Measurements from ENCODE around the gene CDK5RAP2. TPM values are rescaled to one million over a fixed set of nuclear protein-coding genes. Genes with fewer than 3 reads are reported as not detected.

CDK5RAP2 gene
- total and polyA plus RNA-seq, 8 donors = 14.8 to 37.1 (median 21.7) TPM

- WGBS, 2 donors = 86 to 91% methylated on average over 3 of the region's 3 CpGs
- no peaks in the 10 kb centered on the region for H3K27me3 ChIP-seq
- no peak overlapping the region for H3K27ac ChIP-seq
- ATAC-seq (no peak), FAIRE-seq (no peak), DNase-seq (no peak)
- no peaks in the 10 kb centered on the region for H3K4me1 ChIP-seq
- H3K9me3 ChIP-seq = no peaks in the 10 kb centered on the region
- peaks cover 0 to 36% (median 4%) of the 10 kb centered on the region in 3 donors for H3K36me3 ChIP-seq
- no peak overlapping the region for H3K4me3 ChIP-seq
- intact Hi-C loops (cut with DNase I) = no loop called here
- TF ChIP-seq, protein P1, sequence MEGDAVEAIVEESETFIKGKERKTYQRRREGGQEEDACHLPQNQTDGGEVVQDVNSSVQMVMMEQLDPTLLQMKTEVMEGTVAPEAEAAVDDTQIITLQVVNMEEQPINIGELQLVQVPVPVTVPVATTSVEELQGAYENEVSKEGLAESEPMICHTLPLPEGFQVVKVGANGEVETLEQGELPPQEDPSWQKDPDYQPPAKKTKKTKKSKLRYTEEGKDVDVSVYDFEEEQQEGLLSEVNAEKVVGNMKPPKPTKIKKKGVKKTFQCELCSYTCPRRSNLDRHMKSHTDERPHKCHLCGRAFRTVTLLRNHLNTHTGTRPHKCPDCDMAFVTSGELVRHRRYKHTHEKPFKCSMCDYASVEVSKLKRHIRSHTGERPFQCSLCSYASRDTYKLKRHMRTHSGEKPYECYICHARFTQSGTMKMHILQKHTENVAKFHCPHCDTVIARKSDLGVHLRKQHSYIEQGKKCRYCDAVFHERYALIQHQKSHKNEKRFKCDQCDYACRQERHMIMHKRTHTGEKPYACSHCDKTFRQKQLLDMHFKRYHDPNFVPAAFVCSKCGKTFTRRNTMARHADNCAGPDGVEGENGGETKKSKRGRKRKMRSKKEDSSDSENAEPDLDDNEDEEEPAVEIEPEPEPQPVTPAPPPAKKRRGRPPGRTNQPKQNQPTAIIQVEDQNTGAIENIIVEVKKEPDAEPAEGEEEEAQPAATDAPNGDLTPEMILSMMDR (IDR thresholded peaks at IDR 0.05) = no peak
Observed at GRCh38 chr9:120410925-120411501, 169.0 kb downstream of the CDK5RAP2 start.

GRCh38 chr9:120408680-120409258, 171.2 kb downstream of the CDK5RAP2 start:
- Histone ChIP-seq H3K36me3 (peaks cover 0 to 29% (median 4%) of the 10 kb centered on the region in 3 donors), H3K27me3 (no peaks in the 10 kb centered on the region), H3K4me1 (no peaks in the 10 kb centered on the region), H3K27ac (no peak overlapping the region), H3K4me3 (no peak overlapping the region), H3K9me3 (no peaks in the 10 kb centered on the region)
- FAIRE-seq (no peak), DNase-seq (no peak), ATAC-seq (no peak)
- intact Hi-C loops (cut with DNase I) = no loop called here
- TF ChIP-seq, protein P1 (IDR thresholded peaks at IDR 0.05) = no peak
- WGBS, 2 donors = 96% methylated on average over 14 of the region's 14 CpGs

DNA sequence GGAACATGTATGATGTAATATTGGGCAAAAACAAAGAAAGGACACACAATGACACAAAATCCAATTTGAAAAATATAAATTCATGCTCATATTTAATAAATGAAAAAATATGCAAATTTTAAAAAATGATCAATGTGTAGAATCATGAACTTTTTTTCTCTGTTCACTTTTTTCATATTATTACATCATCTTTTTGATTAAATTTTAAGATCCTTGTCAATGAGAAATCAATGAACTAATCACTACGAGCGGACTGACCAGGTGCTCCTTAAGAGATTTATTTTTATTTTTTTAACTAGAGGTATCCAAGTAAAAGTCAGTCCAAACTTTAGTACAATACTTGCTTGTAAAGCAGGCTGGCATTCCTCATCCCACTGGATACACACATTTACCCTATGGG, 174.1 kb downstream of the CDK5RAP2 start:
- intact Hi-C loops (cut with DNase I) = no loop called here
- H3K36me3 ChIP-seq = peaks cover 0 to 37% (median 11%) of the 10 kb centered on the region in 3 donors

DNA sequence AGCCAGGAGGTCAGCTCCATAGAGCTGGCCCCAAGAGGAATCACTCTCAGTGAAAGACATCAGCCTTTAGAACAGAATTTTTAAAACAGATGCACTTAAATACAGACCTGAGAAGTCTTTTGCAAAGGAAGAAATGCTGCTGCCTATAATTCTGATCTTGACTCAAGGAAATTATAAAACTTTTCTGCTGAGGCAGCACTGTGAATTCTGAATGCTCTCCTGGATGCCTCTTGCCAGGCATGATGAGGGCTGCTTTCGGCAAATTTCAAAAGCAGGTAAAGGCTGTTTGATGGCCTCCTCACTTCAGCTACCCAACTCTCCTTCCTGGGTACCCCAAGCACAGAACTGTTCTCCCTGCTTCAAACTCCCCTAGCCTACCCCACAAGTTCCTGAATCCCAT, 174.8 kb downstream of the CDK5RAP2 start:
- no peak overlapping the region for H3K4me3 ChIP-seq
- intact Hi-C loops (cut with DNase I) = no loop called here
- no peak for ATAC-seq
- FAIRE-seq = no peak
- H3K36me3 ChIP-seq = peaks cover 0 to 32% (median 16%) of the 10 kb centered on the region in 3 donors
- H3K4me1 ChIP-seq = no peaks in the 10 kb centered on the region
- TF ChIP-seq, protein P1 (IDR thresholded peaks at IDR 0.05) = no peak
- WGBS, 2 donors = 94 to 100% methylated on average over 1 of the region's 1 CpG
- H3K27ac ChIP-seq = no peak overlapping the region
- no peaks in the 10 kb centered on the region for H3K9me3 ChIP-seq
- DNase-seq = no peak
- H3K27me3 ChIP-seq = no peaks in the 10 kb centered on the region

More for the DNA sequence above, 174.1 kb downstream of the CDK5RAP2 start:
- Histone ChIP-seq H3K4me1 (no peaks in the 10 kb centered on the region), H3K9me3 (no peaks in the 10 kb centered on the region), H3K27ac (no peak overlapping the region), H3K27me3 (no peaks in the 10 kb centered on the region), H3K4me3 (no peak overlapping the region)
- no peak for ATAC-seq
- TF ChIP-seq, protein P1 (IDR thresholded peaks at IDR 0.05) = no peak
- WGBS, 2 donors = 91 to 92% methylated on average over 2 of the region's 2 CpGs
- no peak for DNase-seq
- no peak for FAIRE-seq

DNA sequence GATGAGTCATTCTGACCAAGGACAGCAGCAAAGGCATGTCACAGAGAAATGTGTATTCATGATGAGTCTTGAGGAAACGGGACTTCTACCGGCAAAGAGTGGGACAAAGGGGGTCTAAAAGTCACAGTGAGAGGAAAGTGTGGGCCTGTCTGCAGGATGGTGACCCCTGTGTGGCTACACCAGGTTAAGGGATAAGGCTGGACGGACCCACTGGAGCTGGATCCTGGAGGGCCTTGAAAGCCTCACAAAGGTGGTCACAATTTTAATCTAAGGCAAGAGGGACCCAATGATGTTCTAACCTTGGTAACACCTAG, 176.5 kb downstream of the CDK5RAP2 start:
- ATAC-seq (no peak), FAIRE-seq (no peak), DNase-seq (no peak)
- WGBS, 2 donors = 91 to 96% methylated on average over 3 of the region's 3 CpGs
- peaks cover 0 to 26% (median 16%) of the 10 kb centered on the region in 3 donors for H3K36me3 ChIP-seq
- no peak overlapping the region for H3K27ac ChIP-seq
- no peaks in the 10 kb centered on the region for H3K4me1 ChIP-seq
- TF ChIP-seq, protein P1 (IDR thresholded peaks at IDR 0.05) = no peak
- H3K4me3 ChIP-seq = no peak overlapping the region
- no peaks in the 10 kb centered on the region for H3K27me3 ChIP-seq
- H3K9me3 ChIP-seq = no peaks in the 10 kb centered on the region
- intact Hi-C loops (cut with DNase I) = no loop called here
